H1 (cell line): ENCODE results near the gene BTBD16. TPM values are rescaled to one million over a fixed set of nuclear protein-coding genes. Genes with fewer than 3 reads are reported as not detected.

Source experiments
- CTCF ChIA-PET: fragments of 300-600 bp; sonication (Branson Sonifier 250); formaldehyde crosslinking; loops from one replicate; lab custom pipeline; 2021; ENCODE audit not compliant: partially characterized antibody; lab: Charles Lee
- POLR2A ChIA-PET: fragments of 300-600 bp; sonication (Branson Sonifier 250); formaldehyde crosslinking; loops from one replicate; lab custom pipeline; 2021; ENCODE audit warnings: inconsistent platforms; ENCODE audit not compliant: partially characterized antibody; lab: Charles Lee
- DNase-seq, 2 experiments: peaks; one replicate each; pipeline versions ENCODE4 v3.0.0 to v3.0.0-alpha.2; 2010 to 2022; ENCODE audit warnings: low spot score in 2 of 2, low read depth in 1 of 2, mixed read lengths in 1 of 2
- FAIRE-seq: peaks from 2 replicates; lab custom pipeline; 2011; peaks lifted over from hg19 to GRCh38; lab: Jason Lieb, UNC
- H2AFZ ChIP-seq: 2 replicates; pipeline ENCODE4 v1.8.1; 2012; ENCODE audit warnings: low read length, inconsistent platforms
- H2AK5ac ChIP-seq: 2 replicates; pipeline ENCODE4 v1.6.1; 2013; ENCODE audit warnings: low read depth, low read length
- H2BK120ac ChIP-seq: replicated peaks from 2 replicates; pipeline ENCODE3; 2013; ENCODE audit warnings: low read depth, low read length, inconsistent platforms
- H2BK12ac ChIP-seq: 2 replicates; pipeline ENCODE4 v1.6.1; 2013; ENCODE audit warnings: low read depth, low read length
- H2BK15ac ChIP-seq: 2 replicates; pipeline ENCODE4 v1.6.1; 2013; ENCODE audit warnings: low read length
- H2BK20ac ChIP-seq: 2 replicates; pipeline ENCODE4 v1.6.1; 2013; ENCODE audit warnings: low read length
- H2BK5ac ChIP-seq: 2 replicates; pipeline ENCODE4 v1.6.1; 2013; ENCODE audit warnings: low read depth, low read length
- H3K14ac ChIP-seq: 2 replicates; pipeline ENCODE4 v1.6.1; 2013; ENCODE audit warnings: inconsistent platforms; ENCODE audit not compliant: insufficient read length
- H3K18ac ChIP-seq: 2 replicates; pipeline ENCODE4 v1.6.1; 2013; ENCODE audit warnings: low read length; ENCODE audit errors: extremely low read depth
- H3K23ac ChIP-seq: 2 replicates; pipeline ENCODE4 v1.6.1; 2013; ENCODE audit warnings: inconsistent platforms; ENCODE audit not compliant: insufficient read length
- H3K23me2 ChIP-seq: 2 replicates; pipeline ENCODE4 v1.6.1; 2013; ENCODE audit warnings: low read depth, low read length
- H3K27ac ChIP-seq: 2 replicates; pipeline ENCODE4 v1.6.1; 2011; ENCODE audit warnings: low read depth, low read length, inconsistent platforms
- H3K27me3 ChIP-seq, 4 experiments: replicated peaks in 1 of 4; 1 replicate in 1 of 4; 2 replicates in 3 of 4; pipeline versions ENCODE4 v1.6.1 to v1.8.1; 2011 to 2013; ENCODE audit warnings: low read length in 3 of 4, mild to moderate bottlenecking in 3 of 4, inconsistent platforms in 2 of 4, mixed read lengths in 2 of 4, moderate library complexity in 1 of 4; ENCODE audit not compliant: control insufficient read depth in 3 of 4, insufficient read depth in 3 of 4; ENCODE audit errors: extremely low read depth in 1 of 4
- H3K36me3 ChIP-seq, 4 experiments: 2 replicates each; pipeline versions ENCODE4 v1.6.1 to v1.8.1; 2011 to 2013; ENCODE audit warnings: mild to moderate bottlenecking in 4 of 4, low read length in 3 of 4, moderate library complexity in 2 of 4, control low read depth in 1 of 4, inconsistent platforms in 1 of 4; ENCODE audit not compliant: insufficient read depth in 4 of 4, control insufficient read depth in 2 of 4
- H3K4ac ChIP-seq: replicated peaks from 2 replicates; pipeline ENCODE3; 2013; ENCODE audit warnings: low read length, low read depth, mixed read lengths, inconsistent platforms; ENCODE audit not compliant: insufficient read length
- H3K4me1 ChIP-seq, 4 experiments: replicated peaks in 1 of 4; 1 replicate in 1 of 4; 2 replicates in 3 of 4; pipeline versions ENCODE4 v1.6.1 to v1.8.1; 2011 to 2013; ENCODE audit warnings: low read length in 3 of 4, inconsistent platforms in 2 of 4, mixed read lengths in 1 of 4; ENCODE audit not compliant: insufficient read depth in 4 of 4, control insufficient read depth in 3 of 4
- H3K4me2 ChIP-seq, 2 experiments: 2 replicates each; pipeline versions ENCODE4 v1.6.1 to v1.8.1; 2011 to 2013; ENCODE audit warnings: low read depth in 2 of 2, low read length in 2 of 2, control low read depth in 1 of 2, inconsistent platforms in 1 of 2, mild to moderate bottlenecking in 1 of 2; ENCODE audit not compliant: insufficient read depth in 1 of 2
- H3K4me3 ChIP-seq, 4 experiments: fragments of 200-600, 300-600 bp in 1 of 4; sonication (generic), shearing (Covaris generic), sonication (Bioruptor Twin) in 1 of 4; 2 replicates each; pipeline versions ENCODE4 v1.5.1 to v1.8.1; 2011 to 2016; ENCODE audit warnings: low read length in 4 of 4, low read depth in 3 of 4, control low read depth in 2 of 4, inconsistent platforms in 2 of 4, mild to moderate bottlenecking in 2 of 4, mixed read lengths in 1 of 4, moderate library complexity in 1 of 4; ENCODE audit not compliant: insufficient read depth in 2 of 4; ENCODE audit errors: extremely low read depth in 1 of 4
- H3K56ac ChIP-seq: replicated peaks from 2 replicates; pipeline ENCODE3; 2013; ENCODE audit warnings: low read depth, mild to moderate bottlenecking, mixed read lengths, low read length, inconsistent platforms; ENCODE audit not compliant: insufficient read length
- H3K79me1 ChIP-seq: 2 replicates; pipeline ENCODE4 v1.6.1; 2013; ENCODE audit warnings: low read depth, low read length, control low read depth
- H3K79me2 ChIP-seq, 2 experiments: 2 replicates each; pipeline versions ENCODE4 v1.6.1 to v1.8.1; 2012 to 2013; ENCODE audit warnings: low read length in 2 of 2, mild to moderate bottlenecking in 2 of 2, inconsistent platforms in 1 of 2; ENCODE audit not compliant: insufficient read depth in 2 of 2, control insufficient read depth in 1 of 2
- H3K9ac ChIP-seq, 4 experiments: replicated peaks in 1 of 4; 1 replicate in 1 of 4; 2 replicates in 3 of 4; pipeline versions ENCODE4 v1.6.1 to v1.8.1; 2011 to 2013; ENCODE audit warnings: low read depth in 3 of 4, low read length in 3 of 4, control low read depth in 2 of 4, mild to moderate bottlenecking in 2 of 4, moderate library complexity in 2 of 4, inconsistent platforms in 1 of 4; ENCODE audit errors: extremely low read depth in 1 of 4
- H3K9me3 ChIP-seq, 2 experiments: 2 replicates each; pipeline versions ENCODE4 v1.6.1 to v1.8.1; 2012 to 2013; ENCODE audit warnings: mild to moderate bottlenecking in 2 of 2, moderate library complexity in 2 of 2, control low read depth in 1 of 2, inconsistent platforms in 1 of 2, low read depth in 1 of 2, low read length in 1 of 2, mixed read lengths in 1 of 2; ENCODE audit not compliant: insufficient read depth in 2 of 2
- H4K20me1 ChIP-seq, 2 experiments: replicated peaks in 1 of 2; 2 replicates each; pipeline versions ENCODE3 to v1.8.1; 2011 to 2013; ENCODE audit warnings: inconsistent platforms in 2 of 2, low read length in 2 of 2, mild to moderate bottlenecking in 1 of 2; ENCODE audit not compliant: insufficient read depth in 2 of 2, control insufficient read depth in 1 of 2
- H4K5ac ChIP-seq: 2 replicates; pipeline ENCODE4 v1.6.1; 2013; ENCODE audit warnings: low read length, low read depth, mixed read lengths, inconsistent platforms; ENCODE audit not compliant: insufficient read length
- H4K8ac ChIP-seq: 2 replicates; pipeline ENCODE4 v1.8.0; 2013; ENCODE audit warnings: mild to moderate bottlenecking, moderate library complexity, low read length, inconsistent platforms; ENCODE audit not compliant: insufficient read depth; ENCODE audit errors: extremely low read depth
- H4K91ac ChIP-seq: replicated peaks from 2 replicates; pipeline ENCODE3; 2013; ENCODE audit warnings: low read length, mixed read lengths, inconsistent platforms; ENCODE audit not compliant: insufficient read length
- RAD21 ChIP-seq, 2 experiments: IDR thresholded peaks in 1 of 2; conservative IDR thresholded peaks in 1 of 2; 2 replicates each; pipeline ENCODE4 v1.6.1; 2011; ENCODE audit warnings: low read depth in 2 of 2, low read length in 2 of 2, improper control_type of control experiment in 1 of 2, inconsistent platforms in 1 of 2, mild to moderate bottlenecking in 1 of 2, moderate library complexity in 1 of 2
- YY1 ChIP-seq: IDR thresholded peaks from 2 replicates; pipeline ENCODE4 v1.6.1; 2011; ENCODE audit warnings: low read depth, mild to moderate bottlenecking, low read length
- WGBS, 2 experiments: shearing (Covaris generic) in 1 of 2; methylation state at CpG; one replicate each; pipeline versions ENCODE4 v1.1.6 to v1.1.7; 2013 to 2015; ENCODE audit warnings: low lambda C conversion rate in 2 of 2, mixed read lengths in 2 of 2, inconsistent platforms in 1 of 2, low coverage in 1 of 2, missing lambda C conversion rate in 1 of 2; ENCODE audit not compliant: insufficient replicate concordance in 2 of 2, insufficient coverage in 1 of 2, insufficient read length in 1 of 2; ENCODE audit errors: extremely low coverage in 1 of 2, missing lambda C conversion rate in 1 of 2; 5-methylcytosine and 5-hydroxymethylcytosine counted together
- polyA plus RNA-seq, 7 experiments: library from polyadenylated mRNA; depleted of rRNA in 3 of 7; stranded (reverse) in 5 of 7; unstranded in 2 of 7; fragments of >200 nt in 5 of 7; fragments of 200-250 nt in 2 of 7; gene quantifications; 1 replicate in 5 of 7; 2 replicates in 1 of 7; 4 replicates in 1 of 7; pipeline versions ENCODE4 v1.2.1 to v1.2.3, GENCODE V29; 2011 to 2013; ENCODE audit warnings: missing spikeins in 2 of 7, mixed read lengths in 2 of 7
- total RNA-seq: library from RNA; stranded (reverse); fragmentation: NEBNext Ultra II Directional; extraction: Animal tissue kit (Norgen Biotek cat#: 25700); gene quantifications from 2 replicates; pipeline ENCODE4 v1.2.1, GENCODE V29; 2021

BTBD16 gene
- total and polyA plus RNA-seq, 2 of the 8 experiments (the other 6 are each of a cell fraction or from before 2014, with no cell fraction given), result 0.05 TPM; not detected in 1

GRCh38 chr10:122239578-122240257 is 31.4 kb upstream of the BTBD16 start:
- Histone ChIP-seq H3K36me3 (peaks cover 17 to 49% (median 46%) of the 10 kb centered on the region in 4 experiments), H3K4me1 (no peaks in the 10 kb centered on the region), H2AK5ac (no peak overlapping the region), H4K5ac (no peak overlapping the region), H3K23ac (no peak overlapping the region), H3K4me2 (no peak overlapping the region), H3K18ac (no peak overlapping the region), H3K79me1 (no peaks in the 10 kb centered on the region), H2BK12ac (no peak overlapping the region), H4K8ac (no peak overlapping the region), H3K27me3 (no peaks in the 10 kb centered on the region), H2BK15ac (no peak overlapping the region), H3K9ac (no peak overlapping the region), H2BK5ac (no peak overlapping the region), H3K79me2 (no peaks in the 10 kb centered on the region), H2BK20ac (no peak overlapping the region), H3K9me3 (no peaks in the 10 kb centered on the region), H3K14ac (no peak overlapping the region), H4K20me1 (peaks cover 0 to 2% of the 10 kb centered on the region in 2 experiments), H2AFZ (no peak overlapping the region), H2BK120ac (no peak overlapping the region), H3K56ac (no peak overlapping the region), H3K27ac (no peak overlapping the region), H3K4me3 (no peak overlapping the region), H3K23me2 (no peaks in the 10 kb centered on the region), H4K91ac (no peak overlapping the region), H3K4ac (no peak overlapping the region)
- no peak for DNase-seq
- ChIA-PET POLR2A (no interaction called here), CTCF (interaction anchor here (0.8 to 1.2 kb wide), 8 partner anchors 14 to 195 kb away, joined by 3 to 5 read pairs (median 3); no protein-coding TSS in a partner anchor)
- TF ChIP-seq YY1 (no peak), RAD21 (IDR thresholded peaks at IDR 0.05 in 1 of 2, conservative IDR thresholded peaks at IDR 0.05 in 1 of 2; ENCODE audit: low read depth in 2 of 2, low read length in 2 of 2) (peak; percentile 38 to 52)
- 93% methylated on average over 10 of the region's 10 CpGs; no CpG with 5 or more reads in 1 of the 2 experiments for WGBS, 2 experiments
- no peak for FAIRE-seq
